GM06990 (cell line): Measurements from ENCODE around the gene TAPBPL.

ENCODE experiments used
- DNase-seq: peaks from one replicate; pipeline ENCODE4 v3.0.0-alpha.2; 2011; ENCODE audit not compliant: insufficient read length; ENCODE audit errors: extremely low read depth
- H3K27me3 ChIP-seq: replicated peaks from 2 replicates; pipeline ENCODE4 v1.6.0; 2011; ENCODE audit warnings: low read length; ENCODE audit not compliant: control insufficient read depth, insufficient read depth
- H3K36me3 ChIP-seq: 2 replicates; pipeline ENCODE4 v1.5.1; 2011; ENCODE audit warnings: low read length; ENCODE audit not compliant: control insufficient read depth, insufficient read depth
- H3K4me3 ChIP-seq: replicated peaks from 2 replicates; pipeline ENCODE4 v1.5.1; 2011; ENCODE audit warnings: low read depth, mild to moderate bottlenecking, control low read depth, low read length
- CTCF ChIP-seq: IDR thresholded peaks from 2 replicates; pipeline ENCODE4 v1.5.1; 2011; ENCODE audit warnings: low read length, control low read depth, mild to moderate bottlenecking, inconsistent platforms; ENCODE audit not compliant: insufficient read depth, poor library complexity, severe bottlenecking

The TAPBPL gene

GRCh38 chr12:6500466-6500865 is 48.6 kb downstream of the TAPBPL start:
- TF ChIP-seq CTCF: no peak
- DNase-seq: no peak
- peaks cover 8% of the 10 kb centered on the region for H3K36me3 ChIP-seq
- no peaks in the 10 kb centered on the region for H3K27me3 ChIP-seq
- no peak overlapping the region for H3K4me3 ChIP-seq

- no peak for TF ChIP-seq CTCF
- Histone ChIP-seq H3K27me3 (no peaks in the 10 kb centered on the region), H3K4me3 (no peak overlapping the region), H3K36me3 (peaks cover 12% of the 10 kb centered on the region)
- no peak for DNase-seq
Observed at GRCh38 chr12:6507102-6507998, 55.5 kb downstream of the TAPBPL start.

- DNase-seq: no peak
- no peak overlapping the region for H3K4me3 ChIP-seq
- peaks cover 15% of the 10 kb centered on the region for H3K36me3 ChIP-seq
- H3K27me3 ChIP-seq: no peaks in the 10 kb centered on the region
- no peak for TF ChIP-seq CTCF
Observed at GRCh38 chr12:6508087-6508486, 56.2 kb downstream of the TAPBPL start.
